Activated CD8-positive, alpha-beta memory T cell treated with anti-CD3 and anti-CD28 coated beads for 24 hours (primary cell): ENCODE measurements around the gene PCDHGA1.
A peak's percentile ranks its signal among the peaks of the same experiment; 100 is the strongest.

Source experiments
- DNase-seq: peaks from one replicate; pipeline ENCODE4 v3.0.0-alpha.2; 2020

The PCDHGA1 gene

DNA sequence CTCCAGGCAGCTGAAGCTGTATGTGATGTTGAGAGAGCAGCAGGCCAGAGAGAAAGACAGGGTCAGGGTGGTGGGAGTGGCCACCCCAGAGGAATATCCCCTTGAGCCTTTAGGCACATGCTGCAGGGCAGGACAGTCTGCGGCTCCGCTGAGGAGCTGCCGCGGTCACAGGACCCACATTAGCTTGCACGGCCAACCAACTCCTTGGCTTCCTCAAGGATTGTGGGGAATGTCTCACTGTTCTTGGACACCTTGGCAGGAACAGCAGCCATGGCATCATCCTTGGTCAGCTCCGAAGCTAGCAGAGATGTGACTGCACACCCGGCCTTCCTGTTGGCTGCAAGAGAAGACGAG is 186.3 kb downstream of the PCDHGA1 start:
- no peak for DNase-seq

GRCh38 chr5:141517312-141517711 is 187.0 kb downstream of the PCDHGA1 start:
- no peak for DNase-seq

DNA sequence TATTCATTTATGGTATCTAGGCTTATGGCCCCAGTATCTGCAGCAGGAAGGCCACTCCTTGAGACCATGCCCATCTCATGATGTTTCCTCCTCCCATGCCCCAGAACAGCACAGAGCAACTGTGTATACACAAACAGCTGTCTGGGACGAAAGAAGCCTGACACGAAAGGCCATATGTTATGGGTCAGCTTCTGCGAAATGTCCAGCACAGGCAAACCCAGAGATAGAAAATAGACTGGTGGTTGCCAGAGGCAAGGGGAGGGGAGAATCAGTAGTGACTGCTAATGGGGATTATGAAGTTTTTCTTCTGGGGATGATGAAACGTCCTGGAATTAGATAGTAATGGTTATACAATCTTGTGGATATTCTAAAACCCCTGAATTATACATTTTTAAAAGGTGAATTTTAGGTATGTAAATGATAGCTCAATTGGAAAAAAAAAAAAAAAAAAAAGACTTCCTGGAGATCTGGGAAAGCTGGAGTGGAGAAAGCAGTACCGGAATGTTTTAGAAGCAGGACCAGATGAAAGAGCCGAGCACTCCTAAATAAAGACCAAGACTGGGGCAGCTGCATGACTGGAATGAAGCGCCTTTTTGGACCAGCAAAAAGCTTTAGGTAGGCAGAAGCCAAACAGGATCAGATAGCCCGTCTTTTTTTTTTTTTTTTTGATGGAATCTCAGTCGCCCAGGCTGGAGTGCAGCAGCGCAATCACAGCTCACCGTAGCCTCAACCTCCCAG is 187.7 kb downstream of the PCDHGA1 start:
- no peak for DNase-seq

GRCh38 chr5:141518618-141519015 is 188.3 kb downstream of the PCDHGA1 start:
- DNase-seq, result no peak

DNA sequence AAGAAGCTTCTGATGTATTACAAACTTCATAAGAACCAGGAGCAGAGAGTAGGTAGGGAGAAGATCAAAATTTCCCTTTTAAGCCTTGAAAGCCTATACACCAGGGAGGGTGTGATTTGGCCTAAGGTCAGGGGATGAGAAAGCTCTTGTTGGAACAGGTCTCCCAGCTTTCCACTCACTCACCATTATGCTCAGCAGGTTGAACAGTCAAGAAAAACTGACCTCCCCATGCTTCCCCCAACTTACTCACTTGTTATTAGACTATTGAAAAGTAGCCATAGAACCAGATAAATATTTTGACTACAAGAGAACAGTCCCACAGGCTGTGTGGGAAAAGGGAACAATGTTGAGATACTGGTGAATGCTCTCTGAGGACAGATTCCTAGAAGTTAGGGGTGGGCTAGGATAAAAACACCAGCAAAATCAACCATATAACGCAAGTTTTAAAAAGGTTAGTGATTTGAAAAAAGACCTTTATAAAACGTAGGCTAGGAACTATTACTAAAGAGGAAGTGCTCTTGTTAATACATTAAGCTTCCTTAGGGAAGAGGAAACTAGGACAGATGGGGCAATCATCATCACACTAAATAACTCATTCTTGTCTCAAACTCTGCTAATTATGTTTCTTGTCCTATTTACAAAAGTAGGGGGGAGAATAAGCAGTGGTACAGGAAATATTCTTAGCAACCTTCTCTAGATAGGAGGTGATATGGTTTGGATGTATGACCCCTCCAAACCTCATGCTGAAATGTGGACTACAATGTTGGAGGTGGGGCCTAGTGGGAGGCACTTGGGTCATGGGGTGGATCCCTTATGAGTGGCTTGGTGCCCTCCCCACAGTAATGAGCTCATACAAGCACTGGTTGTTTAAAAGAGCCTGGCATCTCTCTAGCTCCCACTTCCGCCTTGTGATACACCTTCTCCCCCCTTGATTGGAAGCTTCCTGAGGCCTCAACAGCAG is 189.6 kb downstream of the PCDHGA1 start:
- peak; percentile 33 for DNase-seq

DNA sequence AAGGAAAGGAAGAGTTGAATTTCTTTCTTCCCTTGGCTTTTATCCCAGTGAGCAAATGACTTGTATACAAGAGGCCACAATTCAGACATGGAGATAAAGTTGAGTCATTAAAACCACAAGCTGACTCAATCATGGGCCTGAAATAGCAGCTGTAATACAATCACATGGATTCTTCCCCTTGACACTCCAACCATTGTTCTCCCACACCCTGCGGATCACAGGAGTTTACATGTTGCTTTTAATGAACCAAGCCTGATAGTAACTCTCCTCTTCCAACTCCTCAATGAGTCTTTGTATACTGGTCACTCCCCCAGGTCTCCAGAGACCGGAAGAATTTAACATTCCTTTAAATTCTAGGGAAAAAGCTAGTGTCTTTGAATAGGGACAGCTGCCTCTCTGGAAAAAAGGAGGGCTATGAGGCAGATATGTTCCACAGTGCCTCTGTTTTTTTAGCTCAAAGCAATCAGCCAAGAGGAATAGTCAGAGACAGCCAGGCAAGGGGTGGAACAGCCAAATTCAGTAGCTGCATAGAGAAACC is 191.0 kb downstream of the PCDHGA1 start:
- DNase-seq, result peak; percentile 47

DNA sequence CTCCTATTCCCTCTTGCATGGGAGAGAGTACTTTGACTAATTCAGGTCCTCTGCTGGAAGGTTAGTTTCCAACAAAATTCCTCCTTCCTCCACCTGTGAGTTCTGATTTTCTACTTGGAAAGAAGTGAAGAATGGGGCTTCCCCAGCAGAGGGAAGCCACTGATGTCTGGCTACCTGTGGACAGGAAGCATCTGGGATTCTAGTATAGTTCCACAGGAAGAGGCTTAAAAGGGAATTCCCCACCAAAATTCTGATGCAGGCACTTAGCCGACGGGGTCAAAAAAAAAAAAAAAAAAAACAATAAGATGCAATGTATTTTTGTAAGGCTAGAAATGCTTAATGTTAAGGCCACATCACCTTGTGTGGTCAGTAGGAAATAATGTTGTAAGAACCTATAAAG is 192.0 kb downstream of the PCDHGA1 start:
- DNase-seq, result no peak

- DNase-seq, result peak; percentile 46
These were observed 193.7 kb downstream of the PCDHGA1 start for GRCh38 chr5:141523991-141524390.

DNA sequence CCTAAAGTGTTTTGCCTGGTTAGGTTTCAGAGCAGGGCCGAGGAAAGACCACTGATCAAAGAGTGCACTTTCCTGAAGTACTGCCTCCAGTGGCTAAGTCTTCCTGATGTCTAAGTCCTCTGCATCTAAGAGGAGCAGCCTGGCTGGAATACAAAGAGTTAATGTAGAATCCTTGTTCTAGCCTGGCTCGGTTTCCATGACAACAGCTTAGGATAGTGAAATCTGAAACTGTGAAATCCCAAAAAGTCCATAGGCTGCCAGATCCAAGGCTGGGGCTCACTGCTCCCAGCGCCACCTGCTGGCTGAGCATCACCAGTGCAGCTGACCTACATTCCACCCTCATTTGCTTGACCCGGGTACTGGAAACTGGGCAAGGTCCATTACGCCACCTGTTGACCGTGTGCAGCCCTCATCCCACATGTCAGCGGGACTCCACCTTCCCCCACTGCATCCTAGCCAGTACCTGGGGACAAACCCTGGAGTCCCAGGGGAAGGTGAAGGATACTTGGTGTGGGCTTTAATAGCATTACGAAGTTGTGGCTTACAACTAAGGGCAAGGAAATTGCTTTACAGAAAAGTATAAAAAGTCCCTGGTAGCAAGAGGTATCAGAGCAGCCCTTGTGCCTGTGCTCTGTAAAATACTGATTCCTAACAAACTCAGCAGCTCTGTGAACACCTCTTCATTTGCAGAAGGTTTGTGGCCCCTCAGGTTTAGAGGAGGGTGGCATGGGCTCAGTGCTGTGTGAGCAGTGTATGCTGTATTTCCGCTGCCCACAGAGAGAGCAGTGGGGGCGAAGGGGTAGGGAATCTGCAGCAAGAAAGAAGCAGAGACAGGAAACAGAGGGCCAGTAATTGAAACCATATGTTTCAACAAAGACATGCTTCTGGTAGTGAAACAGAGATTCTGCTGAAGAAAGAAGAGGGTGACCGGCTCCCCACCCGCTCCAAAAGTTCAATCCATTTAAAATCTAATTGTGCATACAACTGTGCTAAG is 194.6 kb downstream of the PCDHGA1 start:
- peak; percentile 80 for DNase-seq

DNA sequence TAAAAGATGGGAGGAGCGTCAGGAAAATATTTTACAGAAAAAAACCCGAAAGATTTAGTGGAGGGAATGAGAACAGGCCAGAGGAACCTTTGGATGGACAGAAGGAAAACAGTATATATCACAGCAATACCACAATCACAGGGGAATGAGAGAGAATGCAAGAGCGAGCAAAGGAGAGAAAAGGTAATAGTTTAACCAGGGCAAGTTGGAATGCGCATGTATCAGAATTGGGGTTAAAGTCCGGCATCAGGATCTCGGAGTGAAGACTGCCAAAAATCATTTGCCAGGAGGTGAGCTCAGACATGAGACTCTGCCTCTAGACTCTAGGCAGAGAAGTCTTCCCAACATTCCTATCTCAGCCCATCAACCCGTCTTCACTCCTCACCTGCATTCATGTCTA is 195.3 kb downstream of the PCDHGA1 start:
- DNase-seq, result peak; percentile 17

DNA sequence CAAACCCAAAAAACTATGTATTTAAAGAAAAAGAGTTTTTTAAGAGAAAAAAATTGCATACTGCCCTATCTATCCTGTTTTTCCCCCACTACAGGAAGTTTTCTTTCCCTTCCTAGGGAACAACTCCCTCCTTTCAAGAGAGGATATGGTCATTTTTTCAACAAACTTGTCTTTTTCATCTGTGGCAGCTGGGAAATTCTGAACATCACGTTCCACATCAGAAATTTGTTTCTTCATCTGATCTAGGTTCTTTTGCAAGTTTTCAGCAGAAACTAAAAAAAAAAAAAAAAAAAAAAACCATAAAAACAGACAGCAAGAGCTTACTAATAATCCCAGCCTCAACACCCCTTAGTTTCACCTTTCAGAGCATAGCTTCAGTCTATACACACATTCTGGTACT is 197.1 kb downstream of the PCDHGA1 start:
- DNase-seq, result no peak

DNA sequence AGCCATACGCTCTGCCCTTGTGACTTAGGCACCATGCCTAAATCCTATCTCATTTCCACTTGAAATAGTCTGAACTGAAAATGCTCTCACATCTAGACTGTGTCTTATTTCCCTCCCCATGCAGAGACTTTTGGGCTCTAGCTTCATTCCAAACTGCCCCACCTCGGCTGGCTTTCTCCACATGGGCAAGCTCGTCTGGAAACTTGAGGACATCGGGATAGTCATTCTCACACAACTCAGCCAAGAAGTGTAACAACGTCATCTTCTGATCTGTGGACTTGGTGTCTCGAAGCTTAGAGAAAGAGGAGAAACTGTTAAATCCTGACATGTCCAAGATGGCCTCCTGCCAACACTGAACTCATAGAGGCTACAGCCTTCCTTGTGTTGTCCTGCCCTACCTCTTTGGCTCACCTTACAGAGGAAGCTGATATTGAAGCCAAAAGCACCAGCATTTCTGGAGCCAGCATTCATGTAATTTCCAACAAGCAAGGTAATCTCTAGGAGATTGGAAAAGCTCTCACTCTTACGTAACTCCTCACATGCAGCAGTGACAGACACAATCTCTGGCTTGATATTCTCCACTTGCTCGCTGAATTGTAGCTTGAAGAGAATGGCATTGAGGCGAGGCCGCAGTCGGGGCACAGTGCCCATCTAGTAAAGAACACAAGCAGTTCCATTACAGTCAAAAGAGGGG is 198.1 kb downstream of the PCDHGA1 start:
- DNase-seq, result no peak

DNA sequence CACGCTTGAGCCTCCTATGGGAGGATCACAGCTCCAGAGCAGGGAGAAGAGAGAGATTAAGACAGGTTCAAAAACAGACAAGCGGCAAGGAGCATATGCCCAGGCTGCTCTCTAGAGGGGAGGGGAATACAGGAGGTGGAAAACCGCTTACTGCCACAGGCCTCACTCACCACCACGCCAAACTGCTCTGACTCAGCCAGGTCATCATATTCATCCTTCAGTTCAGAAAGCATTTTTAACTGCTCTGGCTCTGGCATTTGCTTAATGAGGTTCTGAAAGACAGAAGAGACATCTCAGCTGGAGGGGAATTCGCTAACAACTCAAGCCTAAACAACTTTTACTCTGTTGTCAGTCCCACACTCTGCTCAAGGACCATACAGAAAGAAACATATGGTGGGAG is 198.7 kb downstream of the PCDHGA1 start:
- no peak for DNase-seq

- no peak for DNase-seq
These were observed 199.6 kb downstream of the PCDHGA1 start for GRCh38 chr5:141529873-141530272.

DNA sequence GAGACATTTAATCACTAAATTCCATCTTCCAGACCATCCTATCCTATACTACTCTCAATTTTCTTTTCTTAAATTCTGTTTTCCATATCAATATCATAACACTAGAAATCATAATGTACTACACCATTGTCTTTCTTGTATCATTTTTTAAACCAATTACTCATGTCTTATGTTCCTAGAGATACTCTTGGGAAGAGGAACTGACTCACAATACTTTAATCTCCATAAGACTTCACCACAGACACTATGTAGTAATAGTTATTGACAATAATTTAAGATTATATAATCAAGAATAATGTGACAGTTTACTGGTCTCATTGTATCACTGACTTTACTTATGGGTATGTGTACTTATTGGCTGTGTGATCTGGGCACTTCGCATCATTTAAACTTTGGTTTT is 202.4 kb downstream of the PCDHGA1 start:
- no peak for DNase-seq

DNA sequence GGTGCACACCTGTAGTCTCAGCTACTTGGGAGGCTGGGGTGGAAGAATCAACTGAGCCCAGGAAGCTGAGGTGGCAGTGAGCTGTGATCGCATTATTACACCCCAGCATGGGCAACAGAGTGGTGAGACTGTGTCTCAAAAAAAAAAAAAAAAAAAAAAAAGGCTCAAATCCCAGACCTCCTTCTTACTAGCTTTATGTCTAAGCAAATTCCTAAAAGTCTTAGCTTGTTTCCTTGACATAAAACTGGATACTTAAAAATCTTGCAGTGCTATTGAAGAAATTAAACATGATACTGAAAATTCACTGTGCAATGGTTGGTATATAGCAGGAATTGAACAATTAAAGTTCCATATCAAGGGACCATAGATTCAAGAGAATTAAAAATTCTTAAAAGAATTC is 203.6 kb downstream of the PCDHGA1 start:
- DNase-seq, result no peak

DNA sequence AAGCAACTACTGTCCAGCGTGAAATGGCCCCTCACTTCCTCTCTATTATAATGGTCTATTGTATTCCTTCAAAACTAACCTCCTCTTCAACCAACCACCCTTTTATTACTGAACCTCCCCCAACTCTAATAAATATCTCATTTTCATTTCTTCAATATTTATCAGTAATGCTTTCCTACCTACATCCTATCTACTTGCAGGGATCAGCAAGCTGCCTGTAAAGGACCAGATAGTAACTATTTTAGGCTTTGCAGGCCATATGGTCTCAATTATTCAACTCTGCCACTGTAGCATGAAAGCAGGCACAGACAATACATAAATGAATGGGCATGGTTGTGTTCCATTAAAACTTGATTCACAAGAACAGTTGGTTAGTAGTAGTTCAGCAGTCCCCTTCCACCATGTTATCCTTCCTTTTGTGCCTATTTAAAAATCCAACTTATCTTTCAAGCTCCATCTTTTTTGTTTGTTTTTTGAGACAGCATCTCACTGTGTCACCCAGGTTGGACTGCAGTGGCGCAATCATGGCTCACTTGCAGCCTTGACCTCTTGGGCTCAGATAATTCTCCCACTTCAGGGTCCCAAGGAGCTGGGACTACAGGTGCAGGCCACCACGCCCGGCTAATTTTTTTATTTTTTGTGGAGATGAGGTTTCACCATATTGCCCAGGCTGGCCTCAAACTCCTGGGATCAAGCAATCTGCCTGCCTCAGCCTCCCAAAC is 204.3 kb downstream of the PCDHGA1 start:
- DNase-seq, result no peak

DNA sequence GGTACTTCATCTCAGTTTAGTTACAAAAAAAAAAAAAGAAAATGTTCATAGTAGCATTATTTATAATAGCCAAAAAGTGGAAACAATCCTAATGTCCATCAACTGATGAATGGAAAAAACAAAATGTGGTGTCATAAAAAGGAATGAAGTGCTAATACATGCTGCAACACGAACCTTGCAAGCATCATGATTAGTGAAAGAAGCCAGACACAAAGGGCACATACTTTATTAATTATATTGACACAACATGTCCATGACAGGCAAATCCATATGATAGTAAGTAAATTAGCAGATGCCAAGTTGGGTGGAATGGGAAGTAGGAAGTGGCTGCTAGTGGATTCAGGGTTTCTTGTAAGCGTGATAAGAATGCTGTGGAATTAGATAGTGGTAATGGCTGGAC is 212.7 kb downstream of the PCDHGA1 start:
- no peak for DNase-seq

- no peak for DNase-seq
These were observed 217.2 kb downstream of the PCDHGA1 start for GRCh38 chr5:141547488-141547887.

DNA sequence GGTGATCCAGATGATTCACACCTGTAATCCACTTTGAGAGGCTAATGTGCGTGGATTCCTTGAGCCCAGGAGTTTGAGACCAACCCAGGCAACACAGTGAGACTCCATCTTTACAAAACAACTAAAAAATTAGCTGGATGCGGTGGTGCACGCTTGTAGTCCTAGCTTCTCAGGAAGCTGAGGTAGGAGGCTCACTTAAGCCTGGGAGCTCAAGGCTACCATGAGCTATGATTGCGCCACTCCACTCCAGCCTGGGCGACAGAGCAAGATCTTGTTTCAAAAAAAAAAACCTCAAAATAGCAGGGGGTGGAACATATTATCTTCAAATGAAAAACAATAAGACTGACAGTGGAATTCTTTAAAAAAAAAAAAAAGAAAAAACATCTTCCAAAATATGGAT is 217.6 kb downstream of the PCDHGA1 start:
- DNase-seq, result no peak

- peak; percentile 89 for DNase-seq
These were observed 227.4 kb downstream of the PCDHGA1 start for GRCh38 chr5:141557681-141558136.
